GM19452 (cell line): ENCODE data around the gene GDPD4.

Experiments used
- ATAC-seq: cut with Tn5 transposase; IDR thresholded peaks from one replicate; pipeline ENCODE4 v1.9.1; 2021; ENCODE audit not compliant: unreplicated experiment

GDPD4 gene

DNA sequence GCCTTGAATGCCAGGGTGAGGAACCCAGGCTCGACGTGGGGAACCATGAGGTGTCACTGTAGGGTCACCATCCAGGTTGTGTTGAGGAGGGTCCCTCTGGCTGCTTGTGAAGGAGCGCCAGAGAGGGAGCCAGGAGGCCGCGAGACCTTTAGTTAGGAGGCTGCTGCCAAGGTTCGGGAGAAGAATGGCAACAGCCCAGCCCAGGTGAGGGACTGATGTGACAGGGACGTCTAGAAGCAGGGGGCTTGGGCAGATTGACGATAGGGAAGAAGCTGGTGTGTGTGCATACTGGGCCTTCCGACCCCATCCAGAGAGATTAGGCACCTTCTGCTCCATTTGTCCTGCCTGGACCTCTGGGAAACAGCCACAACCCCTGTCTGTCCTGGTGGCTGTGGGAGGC, 124.5 kb downstream of the GDPD4 start:
- no peak for ATAC-seq

- no peak for ATAC-seq
Observed at GRCh38 chr11:77175869-77176539, 125.5 kb downstream of the GDPD4 start.

- no peak for ATAC-seq
Observed at GRCh38 chr11:77175021-77175842, 126.3 kb downstream of the GDPD4 start.

GRCh38 chr11:77174559-77174958, 126.9 kb downstream of the GDPD4 start:
- no peak for ATAC-seq

DNA sequence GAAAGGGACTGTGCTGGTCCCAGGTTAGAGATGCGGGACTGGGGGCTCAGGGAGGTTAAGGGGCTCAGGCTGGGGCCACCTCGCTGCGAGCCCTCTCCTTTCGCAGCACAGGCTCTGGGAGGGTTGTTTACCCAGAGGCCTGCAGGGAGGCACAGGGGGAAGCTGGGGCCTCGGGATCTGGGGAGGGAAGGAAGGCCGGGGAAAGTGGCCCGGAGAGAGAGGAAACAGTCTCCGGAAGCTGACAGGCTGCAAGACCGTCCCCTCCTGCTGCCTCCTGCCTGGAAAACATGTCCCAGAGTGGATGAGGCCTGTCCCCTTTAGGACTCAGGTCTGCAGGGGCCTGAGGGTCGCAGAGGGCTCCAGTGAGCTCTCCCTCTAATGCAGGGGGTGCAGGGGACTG, 128.0 kb downstream of the GDPD4 start:
- no peak for ATAC-seq

DNA sequence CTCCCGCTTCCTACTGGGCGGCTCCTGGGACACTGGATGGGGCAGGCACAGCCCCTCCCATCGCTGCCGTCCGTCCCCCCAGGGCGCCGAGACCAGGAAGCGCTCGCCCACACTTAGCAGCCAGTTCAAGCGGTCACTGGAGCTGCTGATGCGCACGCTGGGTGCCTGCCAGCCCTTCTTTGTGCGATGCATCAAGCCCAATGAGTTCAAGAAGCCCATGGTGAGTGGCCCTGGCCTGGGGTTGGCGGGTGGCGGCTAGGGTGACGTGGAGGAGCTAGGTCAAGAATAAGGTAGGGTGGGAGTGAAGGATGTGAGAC, 128.9 kb downstream of the GDPD4 start:
- no peak for ATAC-seq

- no peak for ATAC-seq
Observed at GRCh38 chr11:77171885-77172665, 129.4 kb downstream of the GDPD4 start.

GRCh38 chr11:77171254-77171653, 130.2 kb downstream of the GDPD4 start:
- ATAC-seq = no peak

DNA sequence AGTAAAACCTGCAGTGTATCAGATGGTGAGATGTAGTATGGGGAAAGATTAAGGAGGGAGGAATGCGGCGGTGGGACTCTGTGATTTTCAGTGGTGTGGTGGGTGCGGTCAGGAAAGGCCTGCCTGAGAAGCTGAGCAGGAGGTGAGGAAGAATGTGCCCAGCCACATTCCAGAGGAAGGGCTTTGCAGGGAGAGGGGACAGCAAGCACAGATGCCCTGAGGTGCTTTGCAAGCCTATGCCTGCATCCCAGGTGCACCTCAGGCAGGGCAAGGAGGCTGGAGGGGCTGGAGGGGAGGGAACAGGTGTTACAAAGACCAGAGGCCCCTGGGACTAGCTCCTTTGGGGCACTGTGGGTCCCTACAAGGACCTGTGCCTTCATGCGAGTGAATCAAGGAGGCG, 131.4 kb downstream of the GDPD4 start:
- ATAC-seq = no peak

DNA sequence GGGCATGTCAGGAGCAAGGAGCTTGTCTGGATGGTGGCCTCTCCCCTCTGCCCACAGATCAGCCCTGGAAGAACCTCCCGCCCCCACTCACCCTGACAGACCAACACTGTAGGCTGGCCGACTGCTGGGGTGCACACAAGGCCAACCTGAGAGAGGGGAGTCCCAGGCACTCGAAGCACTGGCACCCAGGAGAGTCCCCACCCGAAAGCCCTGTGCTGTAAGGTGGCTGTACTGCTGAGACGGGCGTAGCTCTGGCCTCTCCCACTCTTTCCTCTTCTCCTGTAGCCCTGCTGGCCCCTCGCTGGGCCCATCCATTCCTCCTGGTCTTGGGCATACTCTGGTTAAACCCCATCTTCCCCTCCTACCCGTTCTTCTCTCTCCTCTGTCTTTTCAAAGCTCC, 133.7 kb downstream of the GDPD4 start:
- no peak for ATAC-seq

DNA sequence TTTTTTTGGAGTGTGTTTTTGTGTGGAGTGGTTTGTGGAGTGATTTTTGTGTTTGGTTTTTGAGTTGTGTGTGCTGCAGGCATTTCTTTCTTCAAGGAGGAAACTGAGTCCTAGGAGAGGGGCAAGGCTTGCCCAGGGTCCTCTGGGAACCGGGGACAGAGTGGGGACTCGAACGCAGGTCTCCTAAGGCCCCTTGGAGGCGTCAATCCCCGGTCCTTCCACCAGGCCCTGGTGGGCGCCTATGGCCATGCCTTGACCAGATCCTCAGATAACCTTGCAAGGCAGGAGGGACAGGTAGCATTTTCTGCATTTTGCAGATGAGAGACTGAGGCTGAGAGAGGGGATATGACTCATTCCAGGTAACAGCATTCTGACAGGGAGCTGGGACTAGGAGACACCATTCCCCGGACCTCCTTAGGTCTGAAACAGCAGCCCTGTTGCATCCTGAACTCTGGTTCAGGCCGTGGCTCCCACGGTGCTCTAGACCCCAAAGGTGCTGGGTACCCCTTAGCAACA, 134.3 kb downstream of the GDPD4 start:
- ATAC-seq = no peak
